Fibroblast of pulmonary artery (primary cell): ENCODE data around the gene SMAD3.

Experiments used
- DNase-seq: peaks from one replicate; pipeline ENCODE4 v3.0.0-alpha.2; 2010; ENCODE audit warnings: low read depth
- H3K4me3 ChIP-seq: replicated peaks from 2 replicates; pipeline ENCODE4 v1.5.1; 2011; ENCODE audit warnings: low read depth, mild to moderate bottlenecking, control low read depth, low read length, moderate library complexity
- TF ChIP-seq, protein P1 (sequence below): IDR thresholded peaks from 2 replicates; pipeline ENCODE4 v1.5.1; 2011; ENCODE audit warnings: mild to moderate bottlenecking, control low read depth, low read length, inconsistent platforms; ENCODE audit errors: missing control alignments

SMAD3 gene

DNA sequence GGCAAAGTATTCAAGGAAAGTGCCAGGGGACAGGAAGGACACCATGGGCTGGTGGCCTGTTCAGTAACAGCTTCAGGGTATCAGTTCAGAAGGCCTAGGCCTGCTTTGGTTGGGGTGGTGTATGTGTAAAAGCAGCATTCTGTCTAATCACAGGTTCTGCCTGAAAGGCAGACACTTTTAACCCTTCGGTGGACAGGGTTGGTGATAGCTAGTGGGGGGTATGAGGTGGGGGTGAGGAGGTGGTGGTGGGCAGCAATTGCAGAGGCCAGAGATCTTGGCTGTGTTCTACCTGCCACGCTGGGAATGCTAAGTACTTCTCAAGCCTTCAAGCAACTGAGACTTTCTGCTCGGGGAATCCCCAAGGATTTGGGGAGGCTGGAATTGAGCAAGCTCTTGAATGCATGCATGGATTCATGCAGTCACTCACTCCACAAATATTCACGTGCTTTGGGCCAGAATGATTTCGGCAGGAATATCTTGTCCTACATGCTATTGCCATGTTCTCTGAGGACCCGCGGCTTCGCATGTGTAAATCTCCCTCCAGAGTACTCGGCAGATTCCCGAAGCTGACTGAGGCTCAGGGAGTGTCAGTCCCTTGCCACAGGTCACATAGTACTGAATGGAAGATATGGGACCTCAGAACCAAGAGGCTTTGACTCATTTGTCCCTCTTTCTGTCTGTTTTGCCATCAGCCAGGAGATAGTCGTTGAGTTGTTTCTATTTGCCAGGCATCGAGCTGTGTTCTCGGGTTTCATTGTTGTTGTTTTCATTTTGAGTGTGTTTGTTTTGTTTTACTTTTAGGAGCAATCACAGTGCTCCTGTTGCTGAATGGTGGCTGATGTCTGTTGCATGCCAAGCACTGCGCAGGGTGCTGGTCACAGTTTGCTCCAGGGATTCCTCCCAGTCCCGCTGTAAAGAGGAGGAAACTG, 65.5 kb downstream of the SMAD3 start:
- TF ChIP-seq, protein P1, sequence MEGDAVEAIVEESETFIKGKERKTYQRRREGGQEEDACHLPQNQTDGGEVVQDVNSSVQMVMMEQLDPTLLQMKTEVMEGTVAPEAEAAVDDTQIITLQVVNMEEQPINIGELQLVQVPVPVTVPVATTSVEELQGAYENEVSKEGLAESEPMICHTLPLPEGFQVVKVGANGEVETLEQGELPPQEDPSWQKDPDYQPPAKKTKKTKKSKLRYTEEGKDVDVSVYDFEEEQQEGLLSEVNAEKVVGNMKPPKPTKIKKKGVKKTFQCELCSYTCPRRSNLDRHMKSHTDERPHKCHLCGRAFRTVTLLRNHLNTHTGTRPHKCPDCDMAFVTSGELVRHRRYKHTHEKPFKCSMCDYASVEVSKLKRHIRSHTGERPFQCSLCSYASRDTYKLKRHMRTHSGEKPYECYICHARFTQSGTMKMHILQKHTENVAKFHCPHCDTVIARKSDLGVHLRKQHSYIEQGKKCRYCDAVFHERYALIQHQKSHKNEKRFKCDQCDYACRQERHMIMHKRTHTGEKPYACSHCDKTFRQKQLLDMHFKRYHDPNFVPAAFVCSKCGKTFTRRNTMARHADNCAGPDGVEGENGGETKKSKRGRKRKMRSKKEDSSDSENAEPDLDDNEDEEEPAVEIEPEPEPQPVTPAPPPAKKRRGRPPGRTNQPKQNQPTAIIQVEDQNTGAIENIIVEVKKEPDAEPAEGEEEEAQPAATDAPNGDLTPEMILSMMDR = no peak

DNA sequence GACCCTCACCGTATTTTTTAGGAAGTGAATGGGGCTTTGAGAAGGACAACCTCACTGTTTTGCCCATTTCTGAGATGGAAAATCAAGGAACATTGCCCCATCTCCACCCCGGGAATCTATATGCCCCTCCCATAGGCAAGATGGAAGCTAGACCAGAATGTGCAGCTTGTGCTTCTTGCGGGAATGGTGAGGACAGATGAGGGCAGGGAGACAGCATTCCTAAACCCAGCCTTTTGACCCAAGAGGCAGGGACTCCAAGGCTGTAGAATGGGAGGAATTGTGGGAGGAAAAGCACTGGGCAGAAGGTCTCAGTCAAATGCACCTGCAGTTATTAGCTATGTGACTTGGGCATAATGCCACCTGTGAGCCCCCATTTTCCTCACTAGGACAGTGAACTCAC, 66.9 kb downstream of the SMAD3 start:
- no peak for DNase-seq
- TF ChIP-seq, protein P1 = no peak
- H3K4me3 ChIP-seq = no peak overlapping the region

More for the DNA sequence above, 65.5 kb downstream of the SMAD3 start:
- no peak overlapping the region for H3K4me3 ChIP-seq
- peak; percentile 69 for DNase-seq

DNA sequence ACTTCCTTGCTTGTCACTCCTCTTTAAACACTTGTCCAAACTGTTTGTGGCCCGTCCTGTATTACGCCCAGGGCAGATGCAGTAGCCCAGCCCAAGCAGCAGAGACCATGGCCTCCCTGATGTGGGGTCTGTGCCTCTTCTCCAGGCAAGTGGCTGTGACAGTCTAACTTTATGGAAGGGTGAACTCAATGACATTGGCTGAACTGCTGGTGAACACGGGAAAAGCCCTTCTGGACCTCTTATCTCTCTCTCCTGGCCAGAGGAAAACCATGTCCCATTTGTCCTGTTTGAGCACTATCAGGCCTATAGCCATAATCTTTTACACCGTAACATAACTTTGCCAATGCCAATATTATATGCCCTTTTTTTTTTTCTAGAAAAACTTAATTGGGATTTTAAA, 67.6 kb downstream of the SMAD3 start:
- H3K4me3 ChIP-seq = no peak overlapping the region
- TF ChIP-seq, protein P1 = no peak
- DNase-seq = no peak

DNA sequence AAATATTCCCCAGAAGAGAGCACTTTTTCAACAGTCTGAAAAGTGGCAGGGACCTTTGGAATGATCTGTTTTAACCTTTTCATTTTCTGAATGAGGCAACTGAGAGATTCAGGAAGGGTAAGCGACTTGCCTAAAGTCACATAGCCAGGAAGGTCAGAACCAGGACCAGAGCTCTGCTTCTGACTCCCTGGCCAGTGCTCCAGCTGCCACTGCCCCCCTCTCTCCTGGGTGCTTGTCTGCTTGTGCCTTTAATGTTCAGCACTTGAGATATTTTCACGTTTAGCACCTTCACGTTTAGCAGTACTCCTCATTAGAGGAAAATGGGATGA, 68.3 kb downstream of the SMAD3 start:
- no peak overlapping the region for H3K4me3 ChIP-seq
- DNase-seq = no peak
- TF ChIP-seq, protein P1 = no peak

DNA sequence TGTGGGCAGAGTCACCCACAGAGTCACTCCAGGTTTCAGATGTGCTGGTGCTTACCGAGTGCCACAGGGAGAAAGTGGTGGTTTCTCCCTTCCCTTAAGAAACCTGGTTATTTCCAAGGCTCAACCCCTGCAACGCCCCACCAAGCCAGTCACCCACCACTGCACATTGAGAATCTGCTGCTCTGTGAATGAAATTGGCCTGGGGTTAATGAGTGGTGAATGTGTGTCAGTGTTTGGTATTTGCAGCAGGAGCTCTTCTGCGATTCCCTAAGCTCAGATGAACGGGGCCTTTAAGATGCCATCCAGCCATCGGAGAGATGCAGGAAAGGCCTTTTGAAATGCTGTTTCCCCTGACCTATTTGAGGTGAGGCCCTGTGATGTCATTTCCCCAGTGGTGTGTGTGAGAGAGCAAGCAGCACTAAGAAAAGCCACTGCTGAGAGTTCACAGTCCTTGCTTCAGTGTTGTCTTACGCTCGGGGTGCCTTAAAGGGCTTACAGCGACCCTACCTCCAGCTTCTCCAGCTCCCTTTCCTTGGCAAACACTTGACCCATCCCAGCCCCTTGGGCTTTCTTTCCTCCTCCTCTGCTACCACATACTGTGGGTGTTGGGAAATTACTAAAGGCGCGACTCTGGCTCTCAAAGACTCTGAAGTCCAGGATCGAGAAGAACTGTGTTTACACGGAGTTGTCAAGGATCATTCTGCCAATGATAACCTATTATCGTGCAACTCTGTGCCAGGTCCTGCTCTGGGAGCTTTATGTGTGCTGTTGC, 68.9 kb downstream of the SMAD3 start:
- TF ChIP-seq, protein P1 = no peak
- no peak overlapping the region for H3K4me3 ChIP-seq
- peak; percentile 59 for DNase-seq

DNA sequence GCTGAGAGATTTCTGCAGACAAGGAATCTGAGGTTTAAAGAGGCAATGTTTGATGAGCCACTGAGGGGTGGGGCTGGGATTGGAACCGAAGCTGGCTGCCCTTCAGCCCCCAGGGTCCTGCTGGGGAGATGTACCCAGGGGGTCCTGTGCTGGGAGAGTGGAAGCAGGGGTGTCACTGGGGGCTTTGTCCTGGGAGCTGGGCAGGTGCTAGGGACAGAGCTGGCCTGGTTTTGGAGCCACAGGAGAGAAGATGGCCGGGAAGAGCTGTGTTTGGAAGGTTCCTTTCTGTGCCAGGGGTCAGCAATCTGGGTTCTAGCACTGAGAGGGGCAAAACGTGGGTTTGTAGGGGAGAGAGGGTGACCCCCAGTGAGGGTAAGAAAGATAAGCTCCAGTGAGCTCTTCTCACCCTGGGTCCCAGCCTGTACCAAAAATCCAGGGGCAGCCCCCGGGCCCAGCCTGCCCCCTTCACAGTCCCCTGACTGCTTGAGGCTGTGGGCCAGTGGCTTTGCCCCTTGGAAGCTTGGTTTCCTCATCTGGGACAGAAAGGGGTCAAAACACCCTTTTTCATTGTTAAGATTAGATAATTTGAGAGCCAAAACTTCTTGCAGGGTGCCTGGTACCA, 69.6 kb downstream of the SMAD3 start:
- H3K4me3 ChIP-seq = no peak overlapping the region
- DNase-seq = no peak
- TF ChIP-seq, protein P1 = no peak
